GM19238 (cell line): ENCODE data around the gene SRP54.
"Not testable (repeated sequence)": the region's sequence is repeated elsewhere in the genome, so short reads cannot be mapped to it uniquely, and the experiment has no call there.

Experiments
- DNase-seq: peaks from one replicate; pipeline ENCODE4 v3.0.0; 2011; ENCODE audit warnings: low spot score; ENCODE audit not compliant: insufficient read length

Gene SRP54

DNA sequence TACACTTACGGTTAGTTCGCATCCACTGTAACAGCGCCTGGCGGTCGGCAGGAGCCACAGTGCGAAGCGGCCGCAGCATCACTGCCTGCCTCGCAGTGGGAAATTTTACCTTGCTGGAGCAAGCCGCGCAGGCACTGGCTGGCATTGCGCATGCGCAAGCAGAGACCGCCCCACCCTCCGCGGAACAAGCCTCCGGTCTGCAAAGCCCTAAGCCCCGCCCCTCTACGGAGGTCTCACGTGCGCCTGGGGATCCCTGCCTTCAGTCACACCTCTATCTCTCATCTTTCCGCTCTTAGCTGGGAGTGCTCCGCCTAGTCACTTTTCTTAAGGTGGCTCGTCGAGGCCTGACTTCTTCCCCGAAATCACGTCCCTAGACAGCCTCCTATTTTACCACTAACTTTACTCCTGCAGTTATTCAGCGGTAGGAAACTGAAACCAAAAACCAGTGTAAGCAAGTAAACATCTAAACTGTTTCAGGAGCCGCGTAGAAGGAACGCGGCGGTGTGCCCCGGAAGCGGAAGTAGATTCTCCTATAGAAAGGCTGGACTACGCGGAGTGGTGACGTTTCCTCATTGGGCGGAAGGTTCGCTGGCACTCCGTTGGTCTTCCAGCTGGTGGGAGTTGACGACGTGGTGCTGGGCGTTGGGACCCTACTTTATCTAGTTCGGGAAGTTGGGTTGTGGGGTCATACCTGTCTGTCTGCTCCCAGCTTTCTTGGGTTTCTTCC lies at the start of gene SRP54:
Gene SRP54, plus strand, starts transcription at position 572 of the 727 bp plus-strand sequence. CDS start 13,718 bp downstream, outside the sequence.
- peak; percentile 72 for DNase-seq

DNA sequence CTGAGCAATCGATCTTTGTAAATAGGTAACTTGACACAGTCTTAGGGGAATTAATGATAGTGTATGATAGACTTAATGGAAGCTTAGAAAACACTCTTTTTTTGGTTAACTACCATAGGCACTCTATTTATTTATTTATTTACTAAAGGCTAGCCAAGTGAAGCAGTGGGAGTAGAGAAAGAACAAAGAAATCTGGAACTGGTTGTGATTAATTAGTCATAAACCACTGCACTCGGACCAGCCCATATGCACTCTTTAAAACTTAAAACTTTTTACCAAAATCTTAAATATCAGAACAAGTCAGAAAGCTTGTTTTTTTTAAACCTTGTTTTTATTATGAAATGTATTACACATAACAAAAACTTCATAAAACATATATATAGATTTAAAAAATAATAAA lies 49.5 kb upstream of the SRP54 start:
- DNase-seq, result no peak

DNA sequence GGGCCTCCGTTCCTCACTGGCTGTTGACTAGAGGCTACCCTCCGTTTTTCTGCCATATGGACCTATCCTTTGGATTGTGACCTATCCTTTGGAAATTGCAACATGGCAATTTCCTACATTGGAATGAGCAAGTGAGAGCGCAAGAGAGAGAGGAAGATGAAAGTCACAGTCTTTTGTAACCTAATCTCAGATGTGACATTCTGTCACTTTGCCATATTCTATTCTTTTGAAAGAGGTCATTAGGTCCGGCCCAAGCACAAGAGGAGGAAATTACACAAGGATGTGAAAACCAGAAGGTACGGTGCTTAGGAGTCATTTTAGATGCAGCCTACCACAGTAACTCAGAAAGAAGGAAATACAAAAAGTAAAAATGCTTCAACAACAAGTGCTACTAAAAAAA lies 47.3 kb upstream of the SRP54 start:
- DNase-seq, result no peak

DNA sequence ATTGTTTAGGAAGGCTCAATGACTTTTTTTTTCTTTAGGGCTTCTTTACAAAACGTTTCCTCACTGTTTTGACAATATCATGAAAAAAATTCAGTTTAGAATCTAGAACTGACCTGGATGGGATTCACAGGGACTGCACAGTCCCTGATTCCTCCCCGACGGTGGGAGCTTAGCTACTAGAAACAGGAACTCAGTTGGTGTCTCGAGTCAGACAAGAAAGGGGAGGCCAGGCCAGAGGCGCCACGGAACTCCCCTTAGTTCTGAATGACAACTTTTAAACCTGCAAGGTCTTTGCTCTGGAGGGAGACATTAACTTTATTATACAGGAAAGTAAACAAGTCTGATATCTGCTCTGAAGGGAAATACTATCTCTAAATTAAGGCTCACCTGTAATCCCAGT lies 45.4 kb upstream of the SRP54 start:
- no peak for DNase-seq

DNA sequence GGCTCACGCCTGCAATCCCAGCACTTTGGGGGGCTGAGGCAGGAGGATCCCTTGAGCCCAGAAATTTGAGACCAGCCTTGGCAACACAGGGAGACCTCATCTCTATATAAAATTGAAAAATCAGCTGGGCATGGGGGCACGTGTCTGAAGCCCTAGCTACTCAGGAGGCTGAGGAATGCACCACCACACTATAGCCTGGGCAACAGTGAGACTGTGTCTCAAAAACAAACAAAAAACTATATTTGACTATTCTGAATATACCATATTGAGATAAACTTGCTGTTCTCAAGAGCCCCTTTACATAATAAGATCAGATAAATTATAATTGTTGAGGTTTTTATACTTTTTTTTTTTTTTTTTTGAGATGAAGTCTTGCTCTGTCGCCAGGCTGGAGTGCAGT lies 44.9 kb upstream of the SRP54 start:
- no peak for DNase-seq

DNA sequence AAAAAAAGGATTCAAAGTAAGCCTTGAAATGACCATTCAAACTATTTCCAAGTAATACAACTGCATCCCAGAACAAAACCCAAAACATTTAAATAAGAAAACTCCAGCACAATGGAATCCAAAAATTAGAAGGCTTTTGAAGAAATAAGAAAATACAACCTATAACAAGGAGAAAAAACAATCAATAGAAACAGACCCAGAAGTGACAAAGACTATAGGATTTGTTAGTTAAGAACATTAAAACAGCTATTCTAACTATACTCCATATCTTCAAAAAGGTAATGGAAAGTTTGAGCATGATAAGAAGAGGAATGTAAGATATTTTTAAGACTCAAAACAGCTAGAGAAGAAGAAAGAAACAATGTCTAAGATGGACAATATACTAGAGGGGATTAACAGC lies 39.3 kb upstream of the SRP54 start:
- no peak for DNase-seq

DNA sequence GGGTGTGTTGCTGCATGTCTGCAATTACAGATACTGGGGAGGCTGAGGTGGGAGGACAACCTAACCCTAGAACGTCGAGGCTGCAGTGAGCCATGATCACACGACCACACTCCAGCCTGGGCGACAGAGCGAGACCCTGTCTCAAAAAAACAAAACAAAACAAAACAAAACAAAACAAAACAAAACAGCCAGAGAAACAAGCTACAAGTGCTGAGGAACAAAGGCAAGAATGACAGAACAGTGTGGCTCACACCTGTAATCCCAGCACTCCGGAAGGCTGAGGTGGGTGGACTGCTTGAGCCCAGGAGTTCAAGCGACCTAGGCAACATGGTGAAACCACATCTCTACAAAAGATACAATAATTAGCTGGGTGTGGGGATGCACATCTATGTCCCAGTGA lies 38.0 kb upstream of the SRP54 start:
- DNase-seq, result no peak

DNA sequence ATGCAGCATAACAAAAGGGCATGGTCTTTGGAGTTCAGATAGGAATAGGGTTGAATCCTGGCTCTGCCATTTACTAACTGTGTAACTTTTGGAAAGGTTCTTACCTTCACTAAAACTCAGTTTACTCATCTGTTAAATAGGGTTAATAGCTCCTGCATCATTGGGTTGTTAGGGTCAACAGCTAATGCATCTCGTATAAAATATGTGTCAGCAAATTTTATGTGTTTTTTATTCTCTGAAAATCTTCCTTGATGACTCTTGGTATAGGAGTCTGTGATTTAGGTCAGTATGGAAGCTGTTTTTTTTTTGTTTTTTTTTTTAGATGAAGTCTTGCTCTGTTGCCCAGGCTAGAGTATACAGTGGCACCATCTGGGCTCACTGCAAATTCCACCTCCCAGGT lies 36.1 kb upstream of the SRP54 start:
- no peak for DNase-seq

DNA sequence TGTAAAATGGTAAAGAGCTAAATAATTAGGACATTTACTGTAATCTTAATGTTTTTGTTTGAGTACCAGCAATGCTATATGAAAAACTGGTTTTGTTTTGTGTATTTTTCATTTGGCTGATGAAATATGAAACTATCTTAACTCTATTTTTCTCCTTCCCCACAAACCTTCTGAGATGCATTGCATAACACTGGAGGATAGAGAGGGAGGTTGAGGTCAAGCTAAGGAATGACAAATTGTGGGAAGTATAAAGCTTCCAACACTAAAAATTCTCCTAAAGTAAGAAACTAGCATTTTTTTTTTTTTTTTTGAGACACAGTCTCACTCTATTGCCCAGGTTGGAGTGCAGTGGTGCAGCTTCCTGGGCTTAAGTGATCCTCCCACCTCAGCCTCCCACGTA lies 31.5 kb upstream of the SRP54 start:
- DNase-seq, result no peak

DNA sequence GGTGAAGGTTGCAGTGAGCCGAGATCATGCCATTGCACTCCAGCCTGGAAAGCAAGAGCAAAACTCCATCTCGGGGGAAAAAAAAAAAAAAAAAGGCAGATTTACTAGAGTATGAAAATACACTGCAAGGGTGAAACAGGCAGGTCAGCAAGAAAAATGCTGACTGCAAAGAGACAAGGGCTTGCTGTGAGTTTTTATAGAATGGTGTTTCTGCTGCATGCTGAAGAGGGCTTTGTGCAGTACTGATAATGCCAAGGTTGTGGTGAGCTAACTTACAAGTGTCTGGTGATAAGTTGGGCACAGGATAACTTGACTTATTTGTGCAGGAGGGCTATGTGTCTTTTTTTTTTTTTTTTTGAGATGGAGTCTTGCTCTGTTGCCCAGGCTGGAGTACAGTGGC lies 25.9 kb upstream of the SRP54 start:
- no peak for DNase-seq

DNA sequence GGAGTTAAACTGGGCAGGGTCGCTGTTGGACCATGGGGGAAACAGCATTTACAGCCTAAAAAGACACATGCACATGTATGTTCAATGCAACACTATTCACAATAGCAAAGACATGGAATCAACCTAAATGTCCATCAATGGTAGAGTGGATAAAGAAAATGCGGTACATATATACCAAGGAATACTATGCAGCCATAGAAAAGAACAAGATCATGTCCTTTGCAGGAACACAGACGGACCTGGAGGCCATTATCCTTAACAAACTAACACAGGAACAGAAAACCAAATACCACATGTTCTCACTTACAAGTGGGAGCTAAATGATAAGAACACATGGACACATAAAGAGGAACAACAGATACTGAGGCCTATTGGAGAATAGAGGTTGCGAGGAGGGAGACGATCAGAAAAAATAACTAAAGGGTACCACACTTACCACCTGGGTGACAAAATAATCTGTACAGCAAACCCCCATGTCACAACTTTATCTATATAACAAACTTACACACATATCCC lies 25.0 kb upstream of the SRP54 start:
- DNase-seq, result no peak

DNA sequence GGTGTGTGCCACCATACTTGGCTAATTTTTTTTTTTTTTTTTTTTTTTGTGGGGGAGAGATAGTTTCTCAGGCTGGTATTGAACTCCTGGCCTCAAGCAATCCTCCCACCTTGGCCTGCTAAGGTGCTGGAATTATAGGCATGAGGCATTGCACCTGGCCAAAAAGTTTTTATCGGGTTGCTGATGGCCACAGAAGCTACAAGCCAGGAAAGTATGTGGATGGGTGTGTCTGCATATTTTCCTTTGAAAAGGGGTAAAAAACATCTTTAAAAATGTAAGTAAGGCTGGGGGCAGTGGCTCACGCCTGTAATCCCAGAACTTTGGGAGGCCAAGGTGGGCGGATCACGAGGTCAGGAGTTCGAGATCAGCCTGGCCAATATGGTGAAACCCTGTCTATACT lies 20.7 kb upstream of the SRP54 start:
- DNase-seq, result not testable (repeated sequence)

DNA sequence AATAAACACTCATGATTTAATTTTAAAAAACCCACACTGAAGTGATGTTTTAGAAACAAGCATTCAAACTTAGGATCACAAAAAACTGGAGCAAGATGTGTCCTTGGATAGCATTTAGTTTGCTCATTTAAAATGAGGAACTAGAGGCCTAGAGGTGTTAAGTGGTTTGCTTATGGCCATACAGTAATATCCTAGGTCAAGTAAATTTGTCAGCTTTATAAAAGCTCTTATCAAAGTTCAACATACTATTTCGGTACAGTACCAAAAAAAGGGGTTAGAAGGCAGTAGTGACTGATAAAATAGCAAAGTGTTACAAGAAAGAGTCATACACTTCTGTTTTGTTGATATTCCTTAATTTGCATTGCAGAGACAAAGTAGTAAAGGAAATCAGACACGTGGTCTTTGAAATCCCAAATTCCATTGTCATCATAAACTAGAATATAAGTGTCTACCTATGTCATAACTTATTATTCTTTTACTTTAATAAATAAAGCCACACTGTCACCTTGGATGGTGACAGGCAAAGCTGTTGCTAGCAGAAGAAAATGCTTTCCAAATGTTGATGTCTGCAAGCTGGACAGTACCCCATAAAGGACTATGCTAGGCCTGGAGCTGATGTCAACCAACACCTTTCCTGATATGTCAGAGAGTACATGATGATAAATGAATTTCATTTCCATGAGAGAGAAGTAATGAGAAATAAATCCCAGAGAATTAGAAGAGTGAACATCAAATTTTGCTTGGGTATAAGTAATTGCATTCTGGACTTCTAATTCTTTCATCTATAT lies 17.6 kb upstream of the SRP54 start:
- no peak for DNase-seq

DNA sequence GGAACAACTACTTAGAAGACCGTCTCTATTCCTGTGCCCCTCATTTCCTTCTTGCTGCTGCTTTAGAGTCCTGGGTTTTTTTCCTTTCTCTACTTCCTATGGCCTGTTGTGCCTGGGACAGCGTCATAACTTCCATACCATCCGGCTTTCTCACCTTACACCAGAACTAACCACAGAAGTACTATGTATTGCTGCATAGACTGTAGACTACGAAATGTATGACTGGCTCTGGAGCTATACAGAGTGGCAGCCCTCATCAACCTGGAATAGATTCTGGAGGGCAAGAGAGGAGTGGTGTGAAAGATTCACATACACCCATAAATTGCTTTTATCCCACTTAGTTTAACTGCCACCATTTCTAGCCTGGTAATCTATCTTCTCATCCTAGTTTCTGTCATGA lies 16.9 kb upstream of the SRP54 start:
- no peak for DNase-seq

DNA sequence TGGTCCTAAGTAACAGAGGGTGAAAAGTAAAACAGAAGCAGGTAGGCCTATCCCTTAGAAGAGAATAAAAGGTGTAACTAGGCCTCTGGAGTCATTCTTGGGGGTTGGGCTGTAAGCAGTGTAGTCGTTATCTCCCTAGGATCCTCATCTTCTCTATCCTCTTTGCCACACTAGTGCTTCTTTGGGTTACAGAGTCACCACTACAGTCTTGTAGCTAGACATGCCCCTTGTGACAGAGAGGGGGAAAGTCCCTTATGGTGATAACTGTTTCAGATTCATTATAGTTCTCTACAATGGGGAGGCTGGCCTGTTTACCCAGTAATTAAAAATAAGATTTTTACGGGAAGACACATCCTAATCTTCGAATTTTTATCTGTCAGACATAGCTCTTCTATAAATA lies 16.4 kb upstream of the SRP54 start:
- DNase-seq, result peak; percentile 3

DNA sequence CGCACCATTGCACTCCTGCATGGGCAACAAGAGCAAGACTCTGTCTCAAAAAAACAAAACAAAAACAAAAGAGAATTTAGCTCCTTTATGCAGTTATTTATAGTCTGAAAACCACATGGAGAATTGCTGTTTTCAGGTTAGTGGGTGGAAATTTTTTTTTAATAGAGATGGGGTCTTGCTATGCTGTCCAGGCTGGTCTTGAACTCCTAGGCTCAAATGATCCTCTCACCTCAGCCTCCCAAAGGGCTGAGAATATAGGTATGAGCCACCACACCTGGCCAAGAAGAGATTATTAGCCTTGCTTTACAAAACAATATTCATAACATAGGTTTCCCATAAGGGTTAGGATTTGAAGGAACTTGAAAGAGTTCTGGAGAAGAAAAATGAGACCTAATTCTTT lies 12.1 kb upstream of the SRP54 start:
- no peak for DNase-seq

DNA sequence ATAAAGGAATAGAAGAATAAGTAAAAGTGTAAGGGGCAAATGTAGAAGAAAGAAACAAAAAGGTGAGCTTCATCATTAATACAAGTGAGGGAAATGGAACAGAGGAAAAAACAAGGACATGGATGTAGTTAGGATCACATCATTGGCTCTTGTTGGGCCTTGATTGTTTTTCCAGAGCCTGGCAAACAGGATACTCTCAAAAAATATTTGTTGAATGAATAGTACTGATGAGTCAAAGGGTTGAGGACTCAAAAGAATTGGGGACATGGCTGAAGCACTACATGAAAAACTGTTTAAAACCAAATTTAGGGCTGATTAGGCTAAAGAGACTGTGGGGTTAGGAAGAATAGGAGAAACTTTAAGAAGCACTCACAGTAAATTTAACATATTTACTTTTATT lies 11.4 kb upstream of the SRP54 start:
- no peak for DNase-seq

DNA sequence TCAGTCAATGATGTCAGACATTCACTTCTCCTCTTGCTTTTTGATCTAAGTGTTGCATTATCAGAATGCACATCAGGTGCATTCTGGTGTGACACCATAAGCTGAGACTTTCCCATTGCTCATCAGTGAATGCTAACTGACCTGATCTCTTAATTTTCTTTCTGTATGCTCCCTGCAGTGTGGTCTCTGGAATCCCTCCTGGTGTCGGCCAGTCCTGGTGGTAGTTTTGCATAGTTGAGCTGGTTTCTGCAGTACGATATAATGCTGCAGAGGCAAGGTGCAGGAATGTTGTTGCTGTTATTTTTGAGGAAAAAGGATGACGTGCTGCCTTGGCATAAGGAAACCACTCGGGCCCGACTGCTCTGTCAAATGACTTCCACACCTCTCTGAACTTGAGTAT lies 11.0 kb upstream of the SRP54 start:
- DNase-seq, result no peak

DNA sequence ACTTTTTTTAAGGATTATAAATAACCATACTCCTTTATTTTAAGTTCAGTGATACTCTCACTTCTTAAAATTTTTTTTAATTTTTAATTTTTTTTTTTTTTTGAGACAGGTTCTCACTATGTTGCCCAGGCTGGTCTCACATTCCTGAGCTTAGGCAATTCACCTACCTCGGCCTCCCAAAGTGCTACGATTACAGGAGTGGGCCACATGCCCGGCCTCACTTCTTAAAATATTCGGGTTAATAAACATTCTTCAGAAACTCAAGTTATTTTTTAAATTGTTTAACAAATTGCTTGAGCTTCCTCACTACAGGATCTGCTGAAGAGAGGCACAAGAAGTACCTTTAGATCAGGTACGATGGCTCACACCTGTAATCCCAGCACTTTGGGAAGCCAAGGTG lies 4.3 kb upstream of the SRP54 start:
- DNase-seq, result no peak

DNA sequence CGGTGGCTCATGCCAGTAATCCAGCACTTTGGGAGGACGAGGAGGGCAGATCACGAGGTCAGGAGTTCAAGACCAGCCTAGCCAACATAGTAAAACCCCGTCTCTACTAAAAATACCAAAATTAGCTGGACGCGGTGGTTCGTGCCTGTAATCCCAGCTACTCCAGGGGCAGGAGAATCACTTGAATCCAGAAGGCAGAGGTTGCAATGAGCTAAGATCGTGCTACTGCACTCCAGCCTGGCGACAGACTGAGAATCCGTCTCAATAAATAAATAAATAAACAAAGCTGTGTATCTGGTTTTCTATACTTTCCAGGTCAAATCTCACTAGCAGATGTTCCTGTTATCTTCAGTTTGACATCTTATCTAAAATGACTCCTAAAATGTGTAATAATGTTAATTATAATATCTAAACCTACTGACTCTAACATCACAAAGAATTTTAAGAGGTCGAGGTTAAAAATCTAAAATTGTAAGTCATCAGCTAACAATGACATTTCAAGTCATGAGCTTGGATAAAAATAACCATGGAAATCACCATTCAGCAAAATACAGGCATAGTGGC lies 2.4 kb upstream of the SRP54 start:
- DNase-seq, result no peak

DNA sequence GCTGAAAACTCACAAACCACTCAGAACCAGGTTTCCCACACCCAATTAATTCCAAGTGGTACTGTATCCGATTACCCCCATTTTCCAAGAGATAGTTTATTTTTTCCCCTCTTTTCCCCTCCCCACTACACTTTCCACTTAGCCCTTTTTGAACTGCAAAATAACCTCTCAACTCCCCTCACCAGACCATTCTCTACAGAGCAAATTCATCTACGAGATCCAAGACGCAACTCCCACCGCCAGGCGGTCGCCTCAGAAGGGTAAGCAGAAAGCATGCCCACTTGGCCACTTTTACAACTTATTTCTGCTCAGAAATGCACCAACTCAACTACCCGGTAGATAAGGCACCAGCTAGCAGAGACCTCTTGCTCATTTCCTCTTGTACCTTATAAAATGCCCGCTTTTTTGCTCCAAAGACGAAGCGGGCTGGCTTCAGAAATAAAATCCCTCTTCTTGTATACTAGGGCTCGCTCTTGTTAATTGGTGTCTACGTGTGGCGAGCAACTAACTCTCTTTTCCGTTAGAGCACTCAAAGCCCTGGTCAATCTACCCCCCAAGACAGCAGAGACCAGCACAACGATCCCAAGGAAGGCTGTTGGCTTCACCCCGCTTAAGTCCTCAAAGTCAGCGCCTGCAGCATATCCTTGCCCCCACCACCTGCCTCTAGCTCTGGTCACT lies 910 bp upstream of the SRP54 start:
- DNase-seq, result no peak
